Testis (tissue), 2 donors: ENCODE measurements around the gene ASB3.

Source experiments
- CTCF ChIP-seq, 3 experiments: fragments of 450-650 bp in 2 of 3; fragments of 200-600 bp in 1 of 3; sonication (generic) in 1 of 3; IDR thresholded peaks; one replicate each; pipeline ENCODE4 v1.5.1; 2016 to 2019; ENCODE audit warnings: antibody characterized with exemption in 3 of 3, mild to moderate bottlenecking in 2 of 3, moderate library complexity in 1 of 3
- POLR2A ChIP-seq: fragments of 450-650 bp; IDR thresholded peaks from one replicate; pipeline ENCODE4 v1.6.1; 2017; ENCODE audit warnings: antibody characterized with exemption, mild to moderate bottlenecking, moderate library complexity

DNA sequence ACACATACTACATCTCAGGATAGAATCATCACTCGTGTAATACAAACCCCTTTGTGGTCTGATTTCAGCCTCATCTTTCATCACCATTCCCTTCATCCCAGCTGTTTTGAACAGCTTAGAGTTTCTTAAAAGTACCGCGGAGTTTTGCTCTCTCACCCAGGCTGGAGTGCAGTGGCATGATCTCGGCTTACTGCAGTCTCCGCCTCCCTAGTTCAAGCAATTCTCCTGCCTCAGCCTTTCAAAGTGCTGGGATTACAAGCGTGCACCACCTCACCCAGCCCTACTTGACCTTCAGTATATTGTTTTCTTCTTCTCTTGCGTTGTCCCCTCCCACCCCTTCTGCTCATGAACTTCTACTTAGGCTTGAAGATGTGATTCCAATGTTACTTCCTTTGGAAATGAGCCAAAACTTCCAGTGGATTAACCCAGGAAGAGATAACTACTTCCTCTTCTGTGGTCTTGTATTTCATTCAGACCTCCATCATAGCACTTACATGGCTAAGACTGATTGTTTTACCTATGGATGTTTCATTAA lies 15.9 kb upstream of the ASB3 start:
- TF ChIP-seq CTCF (IDR thresholded peaks at IDR 0.05): no peak
- no peak for TF ChIP-seq POLR2A
